Loucy (cell line): Measurements from ENCODE around the gene MAD1L1.

ENCODE experiments used
- CTCF ChIP-seq: fragments of 200-600 bp; sonication (generic); conservative IDR thresholded peaks from 2 replicates; pipeline ENCODE4 v1.5.1; 2014; ENCODE audit warnings: mild to moderate bottlenecking, antibody characterized with exemption, low read length
- EZH2phosphoT487 ChIP-seq: fragments of 200-600 bp; IDR thresholded peaks from 2 replicates; pipeline ENCODE4 v1.6.1; 2018; ENCODE audit warnings: antibody characterized with exemption, mild to moderate bottlenecking, moderate library complexity, borderline replicate concordance

GRCh38 chr7:2193575-2194305, 39.0 kb downstream of the MAD1L1 start:
- TF ChIP-seq CTCF = no peak
- TF ChIP-seq EZH2phosphoT487 = no peak
